ENCODE data around the gene CNN1.
"Not testable (repeated sequence)": the region's sequence is repeated elsewhere in the genome, so short reads cannot be mapped to it uniquely, and the experiment has no call there.

Gene CNN1

GRCh38 chr19:11566164-11566563, 27.5 kb downstream of the CNN1 start:
- no peak for DNase-seq (ENCODE audit: low read depth)

DNA sequence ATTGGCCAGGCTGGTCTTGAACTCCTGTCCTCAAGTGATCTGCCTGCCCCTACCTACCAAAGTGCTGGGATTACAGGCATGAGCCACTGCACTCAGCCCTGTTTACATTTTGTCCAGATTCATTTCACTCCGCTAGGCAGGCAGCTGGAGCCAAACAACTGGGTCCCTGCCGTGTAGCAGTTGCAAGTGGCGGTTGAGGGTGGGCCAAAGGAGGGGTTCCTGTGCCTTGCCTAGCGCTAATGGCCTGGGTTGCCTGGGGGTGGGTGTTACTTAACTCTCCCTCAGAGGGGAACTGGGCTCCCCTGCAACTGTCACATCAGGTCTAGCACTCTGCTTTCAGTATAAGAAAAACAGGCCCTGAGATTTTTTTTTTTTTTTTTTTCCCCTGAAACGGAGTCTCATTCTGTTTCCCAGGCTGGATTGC, 31.4 kb downstream of the CNN1 start:
- no peak for DNase-seq (ENCODE audit: low read depth)

DNA sequence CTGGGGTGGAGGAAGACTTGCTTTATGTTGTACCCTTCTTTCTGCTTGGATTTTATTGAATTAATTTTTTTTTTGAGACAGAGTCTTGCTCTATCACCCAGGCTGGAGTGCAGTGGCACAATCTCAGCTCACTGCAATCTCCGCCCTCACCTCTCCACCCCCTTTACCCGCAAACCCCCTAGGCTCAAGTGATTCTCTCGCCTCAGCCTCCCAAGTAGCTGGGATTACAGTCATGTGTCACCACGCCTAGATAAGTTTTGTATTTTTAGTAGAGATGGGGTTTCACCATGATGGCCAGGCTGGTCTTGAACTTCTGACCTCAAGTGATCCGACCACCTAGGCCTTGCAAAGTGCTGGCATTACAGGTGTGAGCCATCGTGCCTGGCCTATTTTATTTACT, 34.7 kb downstream of the CNN1 start:
- not testable (repeated sequence) for DNase-seq (ENCODE audit: low read depth)

GRCh38 chr19:11573763-11574162, 35.1 kb downstream of the CNN1 start:
- DNase-seq (ENCODE audit: low read depth), result not testable (repeated sequence)

DNA sequence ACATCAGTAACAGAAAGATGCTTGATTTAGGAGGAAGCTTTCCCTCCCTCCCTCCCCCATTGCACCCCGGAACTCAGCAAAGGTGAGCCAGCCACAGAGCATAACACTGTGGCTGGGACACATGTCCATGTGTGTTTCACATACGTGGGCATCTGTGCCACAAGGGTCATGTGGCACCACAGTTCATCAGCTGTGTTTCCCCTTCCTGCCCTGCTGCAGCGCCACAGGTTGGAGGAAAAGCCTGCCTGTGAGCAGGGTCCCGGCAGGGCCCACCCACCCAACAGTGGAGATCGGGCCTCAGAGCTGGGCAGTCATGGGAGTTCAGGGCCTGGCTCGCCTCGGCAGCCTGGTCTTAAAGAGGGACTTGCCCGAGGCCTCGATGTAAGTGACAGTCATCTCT, 36.0 kb downstream of the CNN1 start:
- DNase-seq (ENCODE audit: low read depth), result no peak

- no peak for DNase-seq (ENCODE audit: low read depth)
Observed at GRCh38 chr19:11576227-11576626, 37.6 kb downstream of the CNN1 start.

- no peak for DNase-seq (ENCODE audit: low read depth)
Observed at GRCh38 chr19:11577451-11578257, 39.0 kb downstream of the CNN1 start, which contains the start of gene ACP5. TSS of gene ACP5 (minus strand) at chr19:11577645. CDS start at chr19:11577317, 328 bp downstream.

GRCh38 chr19:11578258-11579142, 39.8 kb downstream of the CNN1 start:
- DNase-seq (ENCODE audit: low read depth), result no peak

GRCh38 chr19:11580116-11580515, 41.5 kb downstream of the CNN1 start:
- no peak for DNase-seq (ENCODE audit: low read depth)

- DNase-seq (ENCODE audit: low read depth), result no peak
Observed at GRCh38 chr19:11581740-11582139, 43.1 kb downstream of the CNN1 start.

DNA sequence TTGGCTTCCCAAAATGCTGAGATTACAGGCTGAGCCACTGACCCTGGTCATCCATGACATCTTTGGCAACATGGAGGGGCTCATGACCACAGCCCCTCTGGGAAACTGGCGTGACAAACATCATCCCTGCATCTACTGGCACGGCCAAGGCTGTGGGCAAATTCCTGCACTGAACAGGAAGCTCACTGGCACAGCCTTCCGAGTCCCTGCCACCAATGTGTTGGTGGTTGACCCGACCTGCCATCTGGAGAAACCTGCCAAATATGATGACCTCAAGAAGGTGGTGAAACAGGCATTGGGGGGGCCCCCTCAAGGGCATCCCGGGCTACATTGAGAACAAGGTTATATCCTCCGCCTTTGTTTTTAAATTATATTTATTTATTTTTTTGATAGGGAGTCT, 47.7 kb downstream of the CNN1 start:
- DNase-seq (ENCODE audit: low read depth), result no peak

- DNase-seq (ENCODE audit: low read depth), result peak; percentile 51
Observed at GRCh38 chr19:11587302-11587974, 48.8 kb downstream of the CNN1 start.

GRCh38 chr19:11587975-11588631, 49.5 kb downstream of the CNN1 start:
- DNase-seq (ENCODE audit: low read depth), result no peak

GRCh38 chr19:11594084-11594483, 55.4 kb downstream of the CNN1 start:
- DNase-seq (ENCODE audit: low read depth), result no peak

- DNase-seq (ENCODE audit: low read depth), result no peak
Observed at GRCh38 chr19:11596156-11596555, 57.5 kb downstream of the CNN1 start.

- peak; percentile 95 for DNase-seq (ENCODE audit: low read depth)
Observed at GRCh38 chr19:11597202-11598102, 58.8 kb downstream of the CNN1 start, which contains the start of gene ZNF627. TSS of gene ZNF627 (plus strand) at chr19:11597483. CDS start at chr19:11597628, 145 bp downstream.

GRCh38 chr19:11598103-11598483, 59.4 kb downstream of the CNN1 start:
- no peak for DNase-seq (ENCODE audit: low read depth)

GRCh38 chr19:11598746-11599145, 60.1 kb downstream of the CNN1 start:
- no peak for DNase-seq (ENCODE audit: low read depth)

GRCh38 chr19:11599704-11600103, 61.1 kb downstream of the CNN1 start:
- DNase-seq (ENCODE audit: low read depth), result not testable (repeated sequence)

Data from stimulated activated CD8-positive, alpha-beta memory T cell treated with anti-CD3 and anti-CD28 coated beads, Interleukin-12 subunit alpha, Interleukin-12 subunit beta, amount 100 ng/mL, for 4 hours (primary cell).